OCI-LY3 (cell line): ENCODE measurements around the gene SULT1A1.

Source experiments
- EZH2phosphoT487 ChIP-seq: fragments of 200-600 bp; shearing (Covaris generic); IDR thresholded peaks from 2 replicates; pipeline ENCODE4 v1.6.1; 2018; ENCODE audit warnings: antibody characterized with exemption, mixed run types, low read depth
- TF ChIP-seq, protein P1 (sequence below): fragments of 200-600, 300-600 bp; sonication (generic); IDR thresholded peaks from 2 replicates; pipeline ENCODE4 v1.5.1; 2014; ENCODE audit warnings: antibody characterized with exemption, low read length, low read depth

DNA sequence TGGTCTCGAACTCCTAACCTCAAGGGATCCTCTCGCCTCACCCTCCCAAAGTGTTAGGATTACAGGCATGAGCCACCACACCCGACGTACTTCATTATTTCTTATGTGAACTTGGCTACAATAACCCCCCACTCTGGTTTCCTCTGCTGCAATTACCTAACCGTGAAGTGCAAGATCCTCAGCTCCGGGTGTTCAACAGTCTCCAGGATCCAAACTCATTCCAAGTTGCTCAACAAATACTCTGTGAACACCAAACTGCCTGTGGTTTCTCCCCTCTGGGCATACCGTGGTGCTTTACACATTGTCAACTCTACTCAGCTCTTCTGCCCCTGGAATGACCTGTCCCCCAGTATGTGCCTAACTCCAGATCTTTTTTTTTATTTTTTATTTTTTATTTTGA lies 6.8 kb upstream of the SULT1A1 start:
- TF ChIP-seq, protein P1, sequence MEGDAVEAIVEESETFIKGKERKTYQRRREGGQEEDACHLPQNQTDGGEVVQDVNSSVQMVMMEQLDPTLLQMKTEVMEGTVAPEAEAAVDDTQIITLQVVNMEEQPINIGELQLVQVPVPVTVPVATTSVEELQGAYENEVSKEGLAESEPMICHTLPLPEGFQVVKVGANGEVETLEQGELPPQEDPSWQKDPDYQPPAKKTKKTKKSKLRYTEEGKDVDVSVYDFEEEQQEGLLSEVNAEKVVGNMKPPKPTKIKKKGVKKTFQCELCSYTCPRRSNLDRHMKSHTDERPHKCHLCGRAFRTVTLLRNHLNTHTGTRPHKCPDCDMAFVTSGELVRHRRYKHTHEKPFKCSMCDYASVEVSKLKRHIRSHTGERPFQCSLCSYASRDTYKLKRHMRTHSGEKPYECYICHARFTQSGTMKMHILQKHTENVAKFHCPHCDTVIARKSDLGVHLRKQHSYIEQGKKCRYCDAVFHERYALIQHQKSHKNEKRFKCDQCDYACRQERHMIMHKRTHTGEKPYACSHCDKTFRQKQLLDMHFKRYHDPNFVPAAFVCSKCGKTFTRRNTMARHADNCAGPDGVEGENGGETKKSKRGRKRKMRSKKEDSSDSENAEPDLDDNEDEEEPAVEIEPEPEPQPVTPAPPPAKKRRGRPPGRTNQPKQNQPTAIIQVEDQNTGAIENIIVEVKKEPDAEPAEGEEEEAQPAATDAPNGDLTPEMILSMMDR = no peak
- no peak for TF ChIP-seq EZH2phosphoT487
